MM.1S (cell line): ENCODE measurements around the gene FNDC10.

Experiments used
- EZH2 ChIP-seq: fragments of 300-600 bp; sonication (generic); optimal IDR thresholded peaks from 2 replicates; pipeline ENCODE3; 2017; ENCODE audit warnings: low read depth, mild to moderate bottlenecking, antibody characterized with exemption, low read length, mixed read lengths
- EZH2phosphoT487 ChIP-seq: fragments of 300-600 bp; sonication (generic); IDR thresholded peaks from 2 replicates; pipeline ENCODE4 v1.6.1; 2018; ENCODE audit warnings: antibody characterized with exemption, low read length
- TF ChIP-seq, protein P1 (sequence below): fragments of 300-600 bp; sonication (generic); IDR thresholded peaks from 2 replicates; pipeline ENCODE4 v1.5.1; 2016; ENCODE audit warnings: antibody characterized with exemption, low read length, mixed read lengths

GRCh38 chr1:1628754-1629429 is 29.0 kb upstream of the FNDC10 start:
- TF ChIP-seq, protein P1, sequence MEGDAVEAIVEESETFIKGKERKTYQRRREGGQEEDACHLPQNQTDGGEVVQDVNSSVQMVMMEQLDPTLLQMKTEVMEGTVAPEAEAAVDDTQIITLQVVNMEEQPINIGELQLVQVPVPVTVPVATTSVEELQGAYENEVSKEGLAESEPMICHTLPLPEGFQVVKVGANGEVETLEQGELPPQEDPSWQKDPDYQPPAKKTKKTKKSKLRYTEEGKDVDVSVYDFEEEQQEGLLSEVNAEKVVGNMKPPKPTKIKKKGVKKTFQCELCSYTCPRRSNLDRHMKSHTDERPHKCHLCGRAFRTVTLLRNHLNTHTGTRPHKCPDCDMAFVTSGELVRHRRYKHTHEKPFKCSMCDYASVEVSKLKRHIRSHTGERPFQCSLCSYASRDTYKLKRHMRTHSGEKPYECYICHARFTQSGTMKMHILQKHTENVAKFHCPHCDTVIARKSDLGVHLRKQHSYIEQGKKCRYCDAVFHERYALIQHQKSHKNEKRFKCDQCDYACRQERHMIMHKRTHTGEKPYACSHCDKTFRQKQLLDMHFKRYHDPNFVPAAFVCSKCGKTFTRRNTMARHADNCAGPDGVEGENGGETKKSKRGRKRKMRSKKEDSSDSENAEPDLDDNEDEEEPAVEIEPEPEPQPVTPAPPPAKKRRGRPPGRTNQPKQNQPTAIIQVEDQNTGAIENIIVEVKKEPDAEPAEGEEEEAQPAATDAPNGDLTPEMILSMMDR = no peak
- no peak for TF ChIP-seq EZH2phosphoT487
- no peak for TF ChIP-seq EZH2
